Neuronal stem cell (in vitro differentiated cells): ENCODE measurements around the gene KCNS3.

Source experiments
- DNase-seq: peaks from one replicate; pipeline ENCODE4 v3.0.0-alpha.2; 2013; ENCODE audit warnings: low spot score
- H2AFZ ChIP-seq: one replicate; pipeline ENCODE4 v1.6.1; 2013; ENCODE audit warnings: mild to moderate bottlenecking, low read length, inconsistent platforms
- H2AK5ac ChIP-seq: 2 replicates; pipeline ENCODE4 v1.6.1; 2013; ENCODE audit warnings: low read depth, mild to moderate bottlenecking, inconsistent platforms, low read length, moderate library complexity, mixed read lengths
- H2BK120ac ChIP-seq: 2 replicates; pipeline ENCODE4 v1.6.1; 2013; ENCODE audit warnings: low read depth, mild to moderate bottlenecking, inconsistent platforms, low read length, moderate library complexity, mixed read lengths
- H2BK12ac ChIP-seq: one replicate; pipeline ENCODE4 v1.6.1; 2013; ENCODE audit warnings: low read length, inconsistent platforms
- H2BK15ac ChIP-seq: 2 replicates; pipeline ENCODE4 v1.6.1; 2013; ENCODE audit warnings: mild to moderate bottlenecking, low read length, inconsistent platforms, mixed read lengths
- H2BK5ac ChIP-seq: one replicate; pipeline ENCODE4 v1.6.1; 2013; ENCODE audit warnings: inconsistent platforms, mild to moderate bottlenecking, low read length, moderate library complexity
- H3K14ac ChIP-seq: one replicate; pipeline ENCODE4 v1.6.1; 2013; ENCODE audit warnings: low read length, inconsistent platforms
- H3K18ac ChIP-seq: 2 replicates; pipeline ENCODE4 v1.6.1; 2013; ENCODE audit warnings: low read length, inconsistent platforms
- H3K23ac ChIP-seq: 2 replicates; pipeline ENCODE4 v1.6.1; 2013; ENCODE audit warnings: low read depth, mild to moderate bottlenecking, mixed read lengths, low read length, inconsistent platforms; ENCODE audit not compliant: poor library complexity
- H3K27ac ChIP-seq: replicated peaks from 3 replicates; pipeline ENCODE4 v1.5.1; 2013; ENCODE audit warnings: low read length, inconsistent platforms
- H3K27me3 ChIP-seq, 3 experiments: 2 replicates each; pipeline ENCODE4 v1.6.1; 2013; ENCODE audit warnings: low read length in 3 of 3, mild to moderate bottlenecking in 2 of 3, inconsistent platforms in 1 of 3, low read depth in 1 of 3, mixed read lengths in 1 of 3, moderate library complexity in 1 of 3; ENCODE audit not compliant: control insufficient read depth in 3 of 3, insufficient read depth in 3 of 3
- H3K36me3 ChIP-seq, 2 donors: replicated peaks in 1 of 2; 2 replicates each; pipeline ENCODE4 v1.6.1; 2013; ENCODE audit warnings: low read length in 2 of 2; ENCODE audit not compliant: control insufficient read depth in 2 of 2, insufficient read depth in 2 of 2
- H3K4ac ChIP-seq: 2 replicates; pipeline ENCODE4 v1.6.1; 2013; ENCODE audit warnings: inconsistent platforms, mild to moderate bottlenecking, low read length, moderate library complexity
- H3K4me1 ChIP-seq, 2 donors: 1 replicate in 1 of 2; 2 replicates in 1 of 2; pipeline ENCODE4 v1.6.1; 2013; ENCODE audit warnings: low read length in 2 of 2, low read depth in 1 of 2; ENCODE audit not compliant: control insufficient read depth in 2 of 2, insufficient read depth in 1 of 2
- H3K4me2 ChIP-seq: one replicate; pipeline ENCODE4 v1.6.1; 2013; ENCODE audit warnings: mild to moderate bottlenecking, low read length, inconsistent platforms; ENCODE audit not compliant: insufficient read depth, poor library complexity, severe bottlenecking
- H3K4me3 ChIP-seq, 2 donors: 2 replicates each; pipeline ENCODE4 v1.5.1; 2013; ENCODE audit warnings: low read length in 2 of 2, mild to moderate bottlenecking in 2 of 2, inconsistent platforms in 1 of 2, moderate library complexity in 1 of 2
- H3K79me1 ChIP-seq: one replicate; pipeline ENCODE4 v1.6.1; 2013; ENCODE audit warnings: low read depth, mild to moderate bottlenecking, inconsistent platforms, low read length, moderate library complexity
- H3K9ac ChIP-seq: one replicate; pipeline ENCODE4 v1.6.1; 2013; ENCODE audit warnings: mild to moderate bottlenecking, low read depth, low read length, inconsistent platforms; ENCODE audit not compliant: poor library complexity
- H3K9me3 ChIP-seq, 2 donors: replicated peaks in 1 of 2; 2 replicates each; pipeline versions ENCODE3 to v1.6.1; 2013; ENCODE audit warnings: low read length in 2 of 2, mild to moderate bottlenecking in 2 of 2, inconsistent platforms in 1 of 2, low read depth in 1 of 2, mixed read lengths in 1 of 2, moderate library complexity in 1 of 2; ENCODE audit not compliant: control insufficient read depth in 2 of 2, insufficient read depth in 1 of 2
- H4K8ac ChIP-seq: one replicate; pipeline ENCODE4 v1.6.1; 2013; ENCODE audit warnings: low read depth, mild to moderate bottlenecking, inconsistent platforms, low read length, moderate library complexity
- H4K91ac ChIP-seq: one replicate; pipeline ENCODE4 v1.6.1; 2013; ENCODE audit warnings: low read length, low read depth, mild to moderate bottlenecking, inconsistent platforms; ENCODE audit not compliant: poor library complexity
- WGBS, 2 donors: extraction: QIAGEN DNeasy Blood & Tissue Kit; methylation state at CpG; one replicate each; pipeline ENCODE4 v1.1.7; 2013; ENCODE audit warnings: missing lambda C conversion rate in 2 of 2, mixed read lengths in 1 of 2; ENCODE audit not compliant: insufficient read length in 2 of 2, insufficient replicate concordance in 1 of 2; ENCODE audit errors: extremely low coverage in 2 of 2; 5-methylcytosine and 5-hydroxymethylcytosine counted together

Gene KCNS3

GRCh38 chr2:17847236-17847635 lies 31.2 kb upstream of the KCNS3 start:
- H3K4me3 ChIP-seq, result no peak overlapping the region
- no peak for DNase-seq
- WGBS, 2 donors, result no CpG with 5 or more reads among the region's 2 CpGs

GRCh38 chr2:17849275-17849674 lies 29.2 kb upstream of the KCNS3 start:
- Histone ChIP-seq H3K9ac (no peak overlapping the region), H3K9me3 (no peaks in the 10 kb centered on the region), H2AK5ac (no peak overlapping the region), H3K4ac (no peak overlapping the region), H3K18ac (no peak overlapping the region), H3K4me2 (no peak overlapping the region), H2AFZ (no peak overlapping the region), H3K23ac (no peak overlapping the region), H4K91ac (no peak overlapping the region), H2BK5ac (no peak overlapping the region), H2BK15ac (no peak overlapping the region), H3K27ac (no peak overlapping the region), H3K36me3 (no peaks in the 10 kb centered on the region), H3K79me1 (no peaks in the 10 kb centered on the region), H3K4me3 (no peak overlapping the region), H2BK12ac (no peak overlapping the region), H3K4me1 (peaks cover 0 to 3% of the 10 kb centered on the region in 2 donors), H3K27me3 (peaks cover 0 to 1% (median 0%) of the 10 kb centered on the region in 3 experiments), H3K14ac (no peak overlapping the region), H4K8ac (no peak overlapping the region), H2BK120ac (no peak overlapping the region)
- WGBS, 2 donors, result no CpG with 5 or more reads among the region's 5 CpGs
- no peak for DNase-seq

More at GRCh38 chr2:17847236-17847635, 31.2 kb upstream of the KCNS3 start:
- Histone ChIP-seq H3K79me1 (no peaks in the 10 kb centered on the region), H3K4me2 (no peak overlapping the region), H2AFZ (no peak overlapping the region), H2BK15ac (no peak overlapping the region), H3K9me3 (no peaks in the 10 kb centered on the region), H3K14ac (no peak overlapping the region), H3K4me1 (peaks cover 0 to 3% of the 10 kb centered on the region in 2 donors), H4K91ac (no peak overlapping the region), H2BK12ac (no peak overlapping the region), H3K4ac (no peak overlapping the region), H3K9ac (no peak overlapping the region), H3K27me3 (peaks cover 0 to 4% (median 0%) of the 10 kb centered on the region in 3 experiments), H4K8ac (no peak overlapping the region), H3K27ac (no peak overlapping the region), H3K36me3 (no peaks in the 10 kb centered on the region), H2AK5ac (no peak overlapping the region), H3K23ac (no peak overlapping the region), H2BK120ac (no peak overlapping the region), H2BK5ac (no peak overlapping the region), H3K18ac (no peak overlapping the region)

- no peak overlapping the region for H3K4me2 ChIP-seq
- WGBS, 2 donors, result no CpG with 5 or more reads among the region's 4 CpGs
- H4K8ac ChIP-seq, result no peak overlapping the region
Measured at GRCh38 chr2:17850151-17850550, 28.3 kb upstream of the KCNS3 start.

GRCh38 chr2:17851731-17852585 lies 26.5 kb upstream of the KCNS3 start:
- Histone ChIP-seq H3K4ac (no peak overlapping the region), H3K18ac (peak overlapping the region; percentile 31), H4K91ac (no peak overlapping the region), H3K79me1 (no peaks in the 10 kb centered on the region), H3K14ac (no peak overlapping the region), H3K9me3 (no peaks in the 10 kb centered on the region), H3K36me3 (no peaks in the 10 kb centered on the region), H2BK120ac (no peak overlapping the region), H2AK5ac (no peak overlapping the region), H2BK15ac (no peak overlapping the region), H2AFZ (no peak overlapping the region), H3K9ac (no peak overlapping the region), H3K4me3 (peak overlapping the region in 1 of 2 donors; percentile 28), H3K27ac (no peak overlapping the region), H3K27me3 (no peaks in the 10 kb centered on the region), H2BK5ac (no peak overlapping the region), H3K4me1 (peaks cover 0 to 3% of the 10 kb centered on the region in 2 donors), H2BK12ac (no peak overlapping the region), H4K8ac (no peak overlapping the region), H3K4me2 (no peak overlapping the region), H3K23ac (no peak overlapping the region)
- DNase-seq, result peak; percentile 46
- no CpG with 5 or more reads among the region's 9 CpGs for WGBS, 2 donors

More at GRCh38 chr2:17850151-17850550, 28.3 kb upstream of the KCNS3 start:
- Histone ChIP-seq H2BK5ac (no peak overlapping the region), H3K14ac (no peak overlapping the region), H3K18ac (no peak overlapping the region), H2BK12ac (no peak overlapping the region), H3K27me3 (no peaks in the 10 kb centered on the region), H3K79me1 (no peaks in the 10 kb centered on the region), H3K4ac (no peak overlapping the region), H3K4me1 (peaks cover 0 to 3% of the 10 kb centered on the region in 2 donors), H3K9ac (no peak overlapping the region), H3K9me3 (no peaks in the 10 kb centered on the region), H2BK15ac (no peak overlapping the region), H3K23ac (no peak overlapping the region), H3K27ac (no peak overlapping the region), H3K36me3 (no peaks in the 10 kb centered on the region), H2AFZ (no peak overlapping the region), H2BK120ac (no peak overlapping the region), H4K91ac (no peak overlapping the region), H3K4me3 (no peak overlapping the region), H2AK5ac (no peak overlapping the region)
- no peak for DNase-seq
